Umbilical cord (tissue), 2 donors: ENCODE results near the gene FOXO1. TPM values are rescaled to one million over a fixed set of nuclear protein-coding genes. Genes with fewer than 3 reads are reported as not detected.

Source experiments
- DNase-seq: peaks from one replicate; pipeline ENCODE4 v3.0.0-alpha.2; 2015; ENCODE audit warnings: low spot score
- total RNA-seq: library from RNA; depleted of rRNA; stranded (reverse); fragments of >200 nt; gene quantifications from one replicate; pipeline ENCODE4 v1.2.3, GENCODE V29; 2014; ENCODE audit warnings: low replicate concordance; ENCODE audit not compliant: insufficient read depth

Gene FOXO1
- total RNA-seq, 1 donor from 2014 or later, result 24.8 TPM

- DNase-seq, result no peak
Measured at GRCh38 chr13:40580566-40581276, 85.7 kb downstream of the FOXO1 start.

GRCh38 chr13:40579535-40579934, 86.9 kb downstream of the FOXO1 start:
- DNase-seq, result no peak

GRCh38 chr13:40578055-40578454, 88.4 kb downstream of the FOXO1 start:
- DNase-seq, result peak; percentile 23

DNA sequence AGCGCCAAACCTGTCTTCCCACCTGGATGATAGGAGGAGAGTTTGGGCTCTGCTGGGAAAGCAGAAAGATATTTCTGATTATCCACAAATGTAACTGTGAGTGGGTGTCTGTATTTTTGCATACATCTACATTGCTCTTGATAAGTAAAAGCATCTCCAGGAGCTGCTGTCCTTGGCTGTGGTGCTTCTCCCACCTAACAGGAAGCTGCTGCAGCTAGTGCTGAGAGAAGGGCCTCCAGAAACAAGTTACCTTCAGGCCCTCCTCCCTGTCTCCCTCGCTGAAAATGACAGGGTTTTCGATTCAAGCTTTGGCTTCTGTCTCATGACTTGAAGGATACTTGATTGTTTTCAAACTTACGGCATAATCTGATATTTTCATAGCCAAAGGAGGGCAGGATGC, 90.1 kb downstream of the FOXO1 start:
- DNase-seq, result no peak

- no peak for DNase-seq
Measured at GRCh38 chr13:40572961-40573360, 93.5 kb downstream of the FOXO1 start.

GRCh38 chr13:40571338-40571963, 95.0 kb downstream of the FOXO1 start:
- DNase-seq, result no peak

DNA sequence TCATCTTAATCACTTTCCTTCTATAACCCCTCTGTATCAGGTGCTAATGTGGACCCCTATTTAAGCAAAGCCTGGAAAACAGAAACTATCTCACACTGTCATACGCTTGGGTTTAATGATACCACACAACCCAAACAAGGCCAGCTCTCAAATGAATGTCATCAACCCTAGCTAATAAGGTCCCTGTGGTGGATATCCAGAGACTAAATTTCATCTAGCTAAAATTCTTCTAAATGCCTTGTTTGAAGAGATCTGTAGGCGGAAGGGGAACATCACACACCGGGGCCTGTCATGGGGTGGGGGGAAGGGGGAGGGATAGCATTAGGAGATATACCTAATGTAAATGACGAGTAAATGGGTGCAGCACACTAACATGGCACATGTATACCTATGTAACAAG, 95.5 kb downstream of the FOXO1 start:
- DNase-seq, result no peak

- DNase-seq, result peak; percentile 49
Measured at GRCh38 chr13:40569024-40569350, 97.5 kb downstream of the FOXO1 start.

DNA sequence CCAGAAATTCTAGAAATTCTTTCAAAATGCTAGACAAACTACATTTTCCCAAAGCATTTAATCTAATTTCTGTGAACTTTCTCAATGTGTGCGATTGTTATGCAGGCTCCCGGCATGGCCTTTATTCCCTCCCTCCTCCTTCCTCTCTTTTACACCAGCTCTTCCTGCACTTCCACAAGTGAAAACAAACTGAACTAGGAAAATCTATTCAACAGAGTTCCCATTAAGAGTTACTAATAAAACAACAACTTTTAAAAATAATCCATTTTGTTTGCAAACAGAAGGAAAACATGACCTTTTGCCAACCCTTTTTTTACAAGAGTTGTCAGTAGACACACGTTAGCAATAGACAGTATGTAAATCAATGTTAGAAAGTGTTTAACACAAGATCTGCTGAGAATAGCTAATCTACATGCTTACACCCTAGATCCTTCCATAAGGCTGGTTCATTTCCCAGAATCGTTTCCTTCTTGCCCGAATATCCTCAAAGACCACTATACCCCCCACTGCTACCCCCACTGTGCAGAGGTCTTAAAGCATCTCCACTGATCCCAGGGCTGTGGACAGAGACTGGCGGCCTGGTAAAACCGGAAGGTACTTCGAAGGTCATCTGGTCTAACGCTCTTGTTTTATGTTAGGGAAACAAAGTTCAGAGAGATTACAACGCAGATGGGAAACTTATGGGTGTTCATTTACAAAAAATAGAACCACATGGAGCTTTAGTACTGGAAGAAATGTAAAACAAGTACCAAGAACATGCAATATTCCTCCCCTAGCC, 98.0 kb downstream of the FOXO1 start:
- DNase-seq, result no peak

- no peak for DNase-seq
Measured at GRCh38 chr13:40566811-40567210, 99.6 kb downstream of the FOXO1 start.

DNA sequence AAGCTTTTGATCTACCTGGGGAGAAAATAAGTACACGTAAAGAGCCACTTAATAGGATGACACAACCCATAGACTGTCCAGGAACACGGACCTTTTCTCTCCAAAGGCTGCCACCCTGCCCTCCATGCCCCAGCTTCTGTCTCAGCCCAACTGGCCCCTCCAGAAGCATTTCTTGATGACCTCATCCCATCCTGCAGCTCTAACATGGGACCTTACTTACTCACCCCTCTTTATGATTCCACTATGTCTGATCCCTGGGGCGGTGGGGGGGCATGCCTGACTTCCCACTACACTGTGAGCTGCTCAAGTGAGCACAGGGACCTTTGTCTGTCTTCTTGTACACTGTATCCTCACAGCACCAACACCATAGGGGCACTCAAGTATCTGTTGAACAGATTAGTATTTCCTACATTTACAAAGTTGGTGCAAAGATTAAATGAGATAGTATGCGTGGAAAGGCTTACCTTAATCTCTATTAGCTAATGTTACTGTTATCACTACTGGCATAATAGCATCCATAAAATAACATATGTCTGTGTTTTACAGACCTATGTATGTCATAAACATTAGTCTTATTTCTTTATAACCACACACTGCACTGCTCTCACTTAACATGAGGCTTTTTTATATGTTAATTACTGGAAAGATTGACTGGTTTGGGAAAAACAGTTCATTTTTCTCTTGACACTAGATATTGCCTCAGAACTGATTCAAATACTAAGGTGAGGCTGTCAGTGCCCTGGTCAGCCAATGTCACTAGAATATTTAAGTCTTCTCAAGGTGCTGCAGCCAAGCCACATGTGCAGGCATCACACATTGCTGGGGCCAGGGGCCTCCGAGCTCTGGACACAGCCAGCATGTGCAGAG, 100.9 kb downstream of the FOXO1 start:
- no peak for DNase-seq

GRCh38 chr13:40564342-40565001, 102.0 kb downstream of the FOXO1 start:
- no peak for DNase-seq

- DNase-seq, result peak; percentile 76
Measured at GRCh38 chr13:40563350-40564125, 102.9 kb downstream of the FOXO1 start.

DNA sequence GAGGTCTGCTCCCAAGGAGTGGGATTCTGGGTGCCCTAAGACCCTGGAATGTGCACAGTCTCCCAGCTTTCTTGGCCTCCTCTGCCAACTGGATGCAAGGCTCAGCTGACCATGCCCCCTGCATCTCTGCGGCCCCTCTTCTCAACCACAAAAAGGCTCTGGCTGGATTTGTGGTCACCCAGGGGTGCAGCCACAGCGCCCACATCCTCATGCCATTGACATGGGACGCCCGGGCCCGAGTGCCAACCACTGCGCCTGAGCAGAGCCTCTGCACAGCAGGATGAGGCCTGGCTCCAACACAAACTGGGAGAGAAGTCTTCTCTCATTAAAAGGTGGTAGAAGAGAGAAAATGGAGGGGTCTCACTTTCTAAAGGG, 103.5 kb downstream of the FOXO1 start:
- DNase-seq, result no peak

GRCh38 chr13:40559915-40560314, 106.5 kb downstream of the FOXO1 start:
- DNase-seq, result no peak

- peak; percentile 27 for DNase-seq
Measured at GRCh38 chr13:40558656-40559055, 107.8 kb downstream of the FOXO1 start.

- DNase-seq, result no peak
Measured at GRCh38 chr13:40556453-40556852, 110.0 kb downstream of the FOXO1 start.

DNA sequence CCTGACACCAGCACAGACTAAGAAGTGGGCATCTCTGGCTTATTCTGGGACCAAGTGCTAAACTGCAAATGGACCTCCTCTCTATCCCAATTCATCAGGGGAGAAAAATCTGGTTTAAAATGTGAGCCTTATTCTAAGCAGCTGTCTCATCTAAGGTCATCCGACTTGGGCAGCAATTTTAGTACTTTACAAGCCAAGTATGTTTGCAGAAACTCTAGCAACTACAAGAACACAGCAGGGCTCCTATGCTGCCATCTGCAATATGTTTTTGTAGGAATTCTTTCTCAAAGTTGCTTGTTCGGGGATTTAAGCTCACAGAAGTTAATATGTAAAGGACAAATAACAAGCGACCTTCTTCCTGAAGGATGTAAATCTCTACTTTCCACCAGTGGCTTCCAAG, 113.1 kb downstream of the FOXO1 start:
- DNase-seq, result no peak

DNA sequence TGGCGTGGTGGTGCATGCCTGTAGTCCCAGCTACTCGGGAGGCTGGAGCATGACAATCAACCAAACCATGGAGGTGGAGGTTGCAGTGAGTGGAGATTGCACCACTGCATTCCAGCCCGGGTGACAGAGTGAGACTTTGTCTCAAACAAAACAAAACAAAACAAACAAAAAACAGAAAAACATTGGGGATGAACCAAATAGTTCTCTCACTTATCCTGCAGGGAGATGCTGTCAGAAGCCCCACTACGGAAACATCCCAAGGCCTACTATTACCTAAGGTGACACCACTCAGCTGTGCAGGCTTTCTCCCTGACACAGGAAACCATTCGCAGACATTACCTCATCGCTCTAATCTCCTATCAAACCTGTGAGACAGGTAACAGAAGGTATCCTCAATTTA, 113.5 kb downstream of the FOXO1 start:
- no peak for DNase-seq

- no peak for DNase-seq
Measured at GRCh38 chr13:40550130-40550529, 116.3 kb downstream of the FOXO1 start.
